HG03108 (cell line): Measurements from ENCODE around the gene CAPG.
"Not testable (repeated sequence)": the region's sequence is repeated elsewhere in the genome, so short reads cannot be mapped to it uniquely, and the experiment has no call there.

ENCODE experiments used
- ATAC-seq: cut with Tn5 transposase; IDR thresholded peaks from one replicate; pipeline ENCODE4 v1.9.1; 2021; ENCODE audit warnings: moderate library complexity; ENCODE audit not compliant: unreplicated experiment

The CAPG gene

DNA sequence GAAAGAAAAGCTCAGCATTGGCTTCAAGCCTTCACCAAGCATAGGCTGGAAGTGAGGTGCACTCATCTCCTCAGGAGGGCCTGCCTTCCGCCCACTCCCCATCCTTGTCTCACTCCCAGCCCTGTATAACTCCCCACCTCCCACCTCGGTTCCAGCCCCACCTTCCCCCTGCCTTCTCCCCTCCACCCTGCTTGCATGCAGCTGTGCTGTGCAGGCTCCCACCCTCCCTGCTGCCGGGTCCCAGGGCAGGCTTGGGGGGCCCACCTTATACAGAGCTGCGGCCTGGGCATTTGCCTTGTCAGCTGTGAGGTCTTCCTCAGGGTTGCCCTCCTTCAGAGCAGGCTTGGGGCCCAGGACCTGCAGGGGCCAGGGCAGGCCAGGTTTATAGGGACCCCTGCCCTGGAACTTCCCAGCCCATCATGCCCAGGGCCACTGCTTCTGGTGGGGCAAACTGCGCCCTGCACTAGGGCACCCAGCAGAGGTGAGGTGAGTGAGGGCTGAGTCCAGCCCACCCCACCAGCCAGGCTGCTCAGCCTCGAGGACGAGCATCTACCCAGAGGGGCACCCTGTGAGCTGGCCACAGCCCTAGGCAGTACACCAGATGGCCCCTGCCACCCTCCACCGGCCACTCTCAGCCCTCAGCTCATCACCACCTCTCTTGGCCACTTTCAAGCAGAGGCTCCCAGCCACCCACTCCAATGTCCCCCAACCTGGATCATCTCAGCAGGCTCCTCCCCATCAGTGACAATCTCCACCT lies 11.6 kb downstream of the CAPG start:
- ATAC-seq = no peak

GRCh38 chr2:85397925-85398331 lies 12.2 kb downstream of the CAPG start:
- ATAC-seq = no peak

GRCh38 chr2:85396531-85397470 lies 13.4 kb downstream of the CAPG start:
- ATAC-seq = no peak

- no peak for ATAC-seq
These were observed 14.2 kb downstream of the CAPG start for GRCh38 chr2:85395912-85396475.

- ATAC-seq = no peak
These were observed 15.2 kb downstream of the CAPG start for GRCh38 chr2:85394976-85395375.

DNA sequence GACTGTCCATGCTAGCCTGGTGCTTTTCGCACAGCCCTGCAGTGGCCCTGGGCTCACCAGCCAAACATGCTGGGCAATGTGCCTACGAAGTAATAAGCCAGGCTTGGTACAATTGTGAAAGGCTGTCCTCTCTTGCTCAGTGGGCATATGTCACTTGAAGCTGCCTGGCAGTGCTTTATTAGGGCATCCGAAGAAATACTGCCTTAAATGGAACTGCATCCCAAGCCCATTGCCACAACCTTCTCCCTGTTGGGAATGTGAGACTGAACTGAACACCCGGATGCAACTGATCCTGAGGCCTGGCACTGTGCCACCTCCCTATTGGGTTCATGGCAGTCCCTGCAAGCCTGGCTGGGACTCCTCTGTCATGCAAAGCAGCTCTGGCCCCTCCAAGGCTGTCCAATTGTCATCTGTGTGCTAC lies 15.9 kb downstream of the CAPG start:
- no peak for ATAC-seq

- no peak for ATAC-seq
These were observed 16.3 kb downstream of the CAPG start for GRCh38 chr2:85393836-85394235.

DNA sequence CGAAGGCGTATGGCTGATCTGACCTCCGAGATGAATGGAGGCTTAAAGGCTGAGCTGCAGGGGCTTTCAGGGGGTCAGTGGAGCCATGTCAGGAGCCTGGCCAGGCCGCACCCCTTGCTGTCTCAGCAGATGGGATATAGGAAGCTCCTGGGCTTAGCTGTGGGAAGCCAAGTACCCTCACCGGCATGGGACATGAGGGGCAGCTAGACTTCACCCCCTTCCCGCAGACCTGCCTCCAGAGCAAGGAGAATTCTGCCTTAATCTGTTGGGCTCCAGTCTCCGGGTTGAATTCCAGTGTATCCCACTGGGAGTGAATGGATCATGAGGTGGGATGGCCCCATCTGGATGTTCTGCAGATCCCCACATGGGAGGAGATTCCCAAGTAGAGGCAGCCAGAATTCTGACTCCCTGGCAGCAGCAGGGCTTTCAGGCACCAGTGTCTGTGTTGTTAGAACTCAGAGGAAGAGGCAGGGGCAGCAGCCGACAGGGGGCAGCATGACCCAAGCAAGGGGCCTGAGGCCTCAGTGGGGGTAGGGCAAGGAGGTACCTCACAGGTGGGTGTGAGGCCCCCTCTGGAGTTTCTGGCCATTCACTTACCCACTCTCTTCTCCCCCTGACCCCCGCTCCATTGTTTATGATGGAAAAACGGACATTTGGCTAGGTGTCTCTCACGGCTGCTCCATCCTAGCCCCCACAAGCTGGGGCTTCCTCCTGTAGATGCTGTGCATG lies 19.1 kb downstream of the CAPG start:
- no peak for ATAC-seq

DNA sequence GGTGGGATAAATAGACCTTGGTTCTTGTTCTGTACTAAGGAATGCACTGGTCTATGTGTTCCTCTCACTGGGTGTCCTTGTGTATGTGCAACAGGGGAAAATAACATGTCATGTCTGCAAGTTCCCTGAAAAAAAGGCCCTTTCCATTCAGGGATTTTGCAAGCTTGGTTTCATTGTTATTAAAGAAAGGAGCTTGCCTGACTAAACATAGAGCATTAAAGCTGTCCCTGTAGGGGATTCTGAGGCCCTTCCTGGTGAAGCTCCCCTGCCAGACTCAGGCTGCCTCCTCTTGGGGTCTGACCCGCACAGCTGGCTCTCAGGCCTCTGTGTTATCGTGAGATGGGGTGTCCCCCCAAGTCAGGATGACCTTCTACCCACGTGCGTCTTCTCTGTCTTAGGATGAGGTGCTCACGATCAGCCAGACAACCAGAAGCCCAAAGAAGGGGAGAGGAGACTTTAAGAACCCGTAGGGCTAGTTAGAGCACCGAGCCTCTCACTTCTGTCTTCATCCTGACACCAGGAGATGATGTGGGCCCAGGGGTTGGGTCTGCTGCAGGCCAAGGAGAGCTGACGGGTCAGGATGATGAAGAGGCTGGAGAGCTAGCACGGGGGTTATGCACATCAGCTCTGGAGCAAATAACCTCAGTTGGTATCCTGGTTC lies 21.2 kb downstream of the CAPG start:
- ATAC-seq = no peak

DNA sequence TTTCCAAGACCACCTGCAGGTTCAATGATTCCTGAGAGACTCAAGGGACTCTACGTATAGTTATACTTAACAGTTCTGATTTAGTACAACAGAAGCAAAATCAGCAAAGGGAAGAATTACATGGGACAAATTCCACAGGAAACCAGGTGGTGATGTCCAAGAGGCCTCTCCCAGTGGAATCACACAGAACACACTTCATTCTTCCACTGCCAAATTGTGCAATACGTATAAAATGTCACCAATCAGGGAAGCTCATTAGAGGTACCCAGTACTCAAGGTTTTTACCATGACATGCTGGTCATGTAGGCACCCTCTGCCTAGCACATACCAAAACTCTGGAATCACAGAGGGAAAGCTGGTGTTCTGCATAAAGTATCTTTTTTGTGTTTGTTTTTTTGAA lies 22.4 kb downstream of the CAPG start:
- ATAC-seq = no peak

GRCh38 chr2:85385746-85386145 lies 24.4 kb downstream of the CAPG start:
- ATAC-seq = no peak

GRCh38 chr2:85383850-85384249 lies 26.3 kb downstream of the CAPG start:
- ATAC-seq = no peak

DNA sequence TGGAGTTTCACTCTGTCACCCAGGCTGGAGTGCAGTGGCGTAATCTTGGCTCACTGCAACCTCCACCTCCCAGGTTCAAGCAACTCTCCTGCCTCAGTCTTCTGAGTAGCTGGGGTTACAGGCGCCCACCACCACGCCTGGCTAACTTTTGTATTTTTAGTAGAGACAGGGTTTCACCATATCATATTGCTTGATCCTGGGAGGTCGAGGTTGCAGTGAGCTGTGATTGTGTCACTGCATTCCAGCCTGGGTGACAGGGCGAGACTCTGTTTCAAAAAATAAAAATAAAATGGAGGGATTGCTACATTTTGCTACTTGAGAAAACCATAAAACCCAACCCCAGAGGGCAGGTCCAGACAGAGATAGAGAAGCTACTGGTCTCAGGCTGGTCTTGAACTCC lies 27.0 kb downstream of the CAPG start:
- ATAC-seq = not testable (repeated sequence)

GRCh38 chr2:85380048-85380447 lies 30.1 kb downstream of the CAPG start:
- no peak for ATAC-seq

DNA sequence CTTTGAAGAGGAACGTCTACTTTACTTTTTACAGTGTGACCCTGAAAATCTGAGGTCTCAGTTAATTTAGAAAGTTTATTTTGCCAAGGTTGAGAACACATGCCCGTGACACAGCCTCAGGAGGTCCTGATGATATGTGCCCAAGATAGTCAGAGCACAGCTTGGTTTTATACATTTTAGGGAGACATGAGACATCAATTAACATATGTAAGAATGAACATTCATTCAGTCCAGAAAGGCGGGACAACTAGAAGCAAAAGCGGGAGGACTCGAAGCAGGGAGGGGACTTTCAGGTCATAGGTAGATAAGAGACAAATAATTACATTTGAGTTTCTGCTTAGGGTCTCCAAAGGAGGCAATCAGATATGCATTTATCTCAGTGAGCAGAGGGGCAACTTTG lies 31.9 kb downstream of the CAPG start:
- ATAC-seq = no peak

GRCh38 chr2:85377083-85377482 lies 33.1 kb downstream of the CAPG start:
- ATAC-seq = no peak

GRCh38 chr2:85376291-85377065 lies 33.7 kb downstream of the CAPG start:
- no peak for ATAC-seq

DNA sequence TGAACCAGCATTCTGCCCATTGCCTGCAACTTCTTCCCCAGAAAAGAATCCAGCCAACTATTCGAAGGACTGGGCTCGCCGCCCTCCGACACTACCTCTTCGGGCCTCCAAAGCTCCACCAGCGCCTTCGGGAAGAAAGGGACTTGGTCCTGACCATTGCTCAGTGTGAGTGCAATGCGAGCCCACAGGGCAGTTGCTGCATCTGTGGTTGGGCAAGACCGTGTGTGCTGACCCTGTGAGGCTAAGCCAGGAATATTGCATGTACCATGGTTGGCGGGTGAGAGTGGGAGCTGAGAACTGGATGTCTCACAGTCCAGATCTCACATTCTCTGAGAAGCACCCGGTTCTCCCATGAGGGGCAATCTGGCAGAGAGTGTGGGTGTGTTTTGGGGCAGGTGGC lies 39.1 kb downstream of the CAPG start:
- ATAC-seq = no peak

DNA sequence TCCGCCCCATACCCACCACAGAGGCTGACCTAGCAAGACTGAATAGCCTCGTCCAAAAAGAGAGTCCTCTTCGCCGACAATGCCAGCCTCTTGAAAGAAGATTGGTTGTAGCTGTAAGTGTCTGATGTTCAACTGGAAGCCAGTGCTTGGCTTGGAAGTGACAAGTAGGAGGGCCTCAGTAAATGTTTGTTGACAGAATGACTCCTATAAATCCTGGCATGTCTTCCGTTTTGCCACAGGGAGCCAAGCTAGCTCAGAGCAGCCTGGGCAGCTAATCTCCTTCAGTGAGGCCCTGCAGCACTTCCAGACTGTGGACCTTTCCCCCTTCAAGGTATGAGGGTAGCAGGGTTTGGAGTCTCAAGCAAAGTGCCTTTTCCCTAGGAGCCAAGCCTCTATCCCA lies 40.7 kb downstream of the CAPG start:
- no peak for ATAC-seq

GRCh38 chr2:85368921-85369320 lies 41.2 kb downstream of the CAPG start:
- ATAC-seq = no peak
